Measurements from ENCODE around the gene CCDC171.
"Not testable (repeated sequence)": the region's sequence is repeated elsewhere in the genome, so short reads cannot be mapped to it uniquely, and the experiment has no call there.

The CCDC171 gene

GRCh38 chr9:15570769-15571168 is 17.9 kb downstream of the CCDC171 start:
- no peak for DNase-seq

DNA sequence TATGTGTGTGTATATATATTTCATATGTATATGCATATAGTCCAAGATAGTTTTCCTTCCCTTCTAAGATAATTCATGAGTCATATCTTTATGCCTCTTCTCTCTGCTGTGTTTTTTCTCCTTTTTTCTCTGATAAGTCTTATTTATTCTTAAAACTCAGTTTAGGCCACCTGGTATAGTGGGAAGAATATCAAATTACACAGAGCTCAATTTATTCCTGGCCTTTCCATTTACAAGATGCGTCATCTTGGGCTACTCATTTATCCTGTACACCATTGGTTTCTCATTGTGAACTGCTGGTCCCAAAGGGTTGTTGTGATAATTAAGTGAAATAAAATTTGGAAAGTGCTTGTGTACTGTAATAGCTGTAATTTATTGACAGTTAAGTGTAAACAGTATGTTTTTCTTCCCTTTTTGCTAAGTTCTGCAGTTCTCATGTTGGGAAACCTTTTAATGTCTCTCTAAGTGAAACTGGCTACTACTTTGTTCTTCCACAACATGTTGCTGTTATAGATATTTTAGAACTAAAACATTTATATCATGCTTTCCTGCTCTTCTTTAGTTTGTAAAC is 19.4 kb downstream of the CCDC171 start:
- no peak for DNase-seq

- no peak for DNase-seq
These were observed 23.7 kb downstream of the CCDC171 start for GRCh38 chr9:15576350-15577050.

DNA sequence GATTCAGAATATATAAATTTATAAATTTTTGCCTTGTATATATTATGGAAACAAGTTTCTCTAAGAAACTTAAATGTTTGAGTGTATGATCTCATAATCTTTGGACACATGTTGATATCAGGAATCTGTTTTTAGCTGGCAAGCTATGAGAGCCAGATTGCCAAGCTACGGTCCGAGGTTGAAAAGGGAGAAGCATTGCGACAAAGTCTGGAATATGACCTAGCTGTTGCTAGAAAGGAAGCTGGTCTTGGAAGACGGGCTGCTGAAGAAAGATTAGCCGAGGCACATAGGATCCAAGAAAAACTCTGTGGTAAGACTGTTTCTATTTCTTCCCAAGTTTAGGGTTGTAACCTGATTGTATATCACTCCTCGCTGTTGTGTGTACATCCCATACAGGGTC is 25.9 kb downstream of the CCDC171 start:
- DNase-seq: no peak

- DNase-seq: no peak
These were observed 31.5 kb downstream of the CCDC171 start for GRCh38 chr9:15584379-15584778.

DNA sequence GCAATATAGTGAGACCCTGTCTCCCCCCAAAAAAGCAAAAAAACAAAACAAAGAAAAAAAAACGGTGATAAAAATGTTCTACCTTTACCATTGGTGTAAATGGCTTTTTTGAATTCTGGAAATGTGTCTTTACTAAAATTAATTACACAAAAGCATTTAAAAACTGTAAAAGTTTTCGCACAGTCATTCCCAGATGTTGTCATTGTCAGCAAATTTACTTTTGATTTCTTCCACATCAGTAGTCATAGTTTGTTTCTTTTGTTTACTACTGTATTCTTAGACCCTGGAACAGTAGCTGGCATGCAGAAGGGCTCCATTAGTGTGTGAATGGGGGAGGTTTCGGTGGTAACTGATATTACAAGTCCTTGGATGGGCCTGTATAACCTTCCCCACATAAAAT is 39.5 kb downstream of the CCDC171 start:
- DNase-seq: no peak

- not testable (repeated sequence) for DNase-seq
These were observed 40.1 kb downstream of the CCDC171 start for GRCh38 chr9:15592940-15593339.

GRCh38 chr9:15600666-15601330 is 48.0 kb downstream of the CCDC171 start:
- not testable (repeated sequence) for DNase-seq

GRCh38 chr9:15606643-15607472 is 54.0 kb downstream of the CCDC171 start:
- DNase-seq: no peak

DNA sequence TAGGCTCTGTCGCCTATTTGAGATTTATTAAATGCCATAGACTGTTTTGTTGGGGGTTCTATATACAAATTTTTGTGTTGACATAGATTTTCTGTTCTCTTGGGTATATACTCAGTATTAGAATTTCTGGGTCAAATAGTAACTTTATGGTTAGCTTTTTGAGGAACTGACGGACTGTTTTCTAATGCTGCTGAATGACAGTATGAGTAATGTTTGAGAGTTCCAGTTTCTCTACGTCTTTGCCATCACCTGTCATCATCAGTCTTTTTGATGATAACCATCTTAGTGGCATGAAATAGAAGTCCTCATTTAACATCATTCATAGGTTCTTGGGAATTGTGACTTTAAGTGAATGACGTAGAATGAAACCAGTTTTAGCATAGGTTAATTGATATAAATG is 60.1 kb downstream of the CCDC171 start:
- no peak for DNase-seq

DNA sequence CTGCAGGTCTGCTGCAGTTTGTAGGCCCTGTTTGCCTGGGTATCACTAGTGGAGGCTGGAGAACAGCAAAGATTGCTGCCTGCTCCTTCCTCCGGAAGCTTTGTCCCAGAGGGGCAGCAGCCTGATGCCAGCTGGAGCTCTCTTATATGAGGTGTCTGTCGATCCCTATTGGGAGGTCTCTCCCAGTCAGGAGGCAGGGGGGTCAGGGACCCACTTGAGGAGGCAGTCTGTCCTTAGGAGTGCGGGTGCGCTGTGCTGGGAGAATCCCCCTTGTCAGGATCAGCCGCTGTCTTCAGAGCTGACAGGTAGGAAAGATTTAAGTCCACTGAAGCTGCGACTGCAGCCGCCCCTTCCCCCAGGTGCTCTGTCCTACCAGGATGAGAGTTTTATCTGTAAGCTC is 64.9 kb downstream of the CCDC171 start:
- DNase-seq: no peak

DNA sequence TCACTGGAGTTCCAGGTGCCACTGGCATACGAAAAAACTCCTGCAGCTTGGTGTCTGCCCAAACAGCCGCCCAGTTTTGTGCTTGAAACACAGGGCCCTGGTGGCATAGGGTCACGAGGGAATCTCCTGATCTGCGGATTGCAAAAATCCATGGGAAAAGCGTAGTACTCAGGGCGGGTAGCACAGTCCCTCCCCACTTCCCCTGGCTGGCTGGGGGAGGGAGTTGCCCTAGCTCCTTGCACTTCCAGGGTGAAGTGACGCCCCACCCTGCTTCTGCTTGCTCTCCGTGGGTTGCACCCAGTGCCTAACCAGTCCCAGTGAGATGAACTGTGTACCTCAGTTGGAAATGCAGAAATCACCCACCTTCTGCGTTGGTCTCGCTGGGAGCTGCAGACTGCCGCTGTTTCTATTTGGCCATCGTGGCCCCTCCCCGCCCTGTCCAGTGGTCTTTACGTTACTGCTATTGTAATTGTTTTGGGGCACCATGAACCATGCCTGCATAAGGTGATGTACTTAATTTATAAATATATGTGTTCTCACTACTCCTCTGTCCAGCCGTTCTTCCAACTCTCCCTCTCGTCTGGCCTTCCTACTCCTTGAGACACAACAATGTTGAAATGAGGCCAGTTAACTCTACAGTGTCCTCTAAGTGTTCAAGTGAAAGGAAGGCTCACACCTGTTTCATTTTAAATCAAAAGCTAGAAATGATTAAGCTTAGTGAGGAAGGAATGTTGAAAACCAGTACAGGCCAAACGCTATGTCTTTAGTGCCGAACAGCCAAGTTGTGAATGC is 65.9 kb downstream of the CCDC171 start:
- no peak for DNase-seq

DNA sequence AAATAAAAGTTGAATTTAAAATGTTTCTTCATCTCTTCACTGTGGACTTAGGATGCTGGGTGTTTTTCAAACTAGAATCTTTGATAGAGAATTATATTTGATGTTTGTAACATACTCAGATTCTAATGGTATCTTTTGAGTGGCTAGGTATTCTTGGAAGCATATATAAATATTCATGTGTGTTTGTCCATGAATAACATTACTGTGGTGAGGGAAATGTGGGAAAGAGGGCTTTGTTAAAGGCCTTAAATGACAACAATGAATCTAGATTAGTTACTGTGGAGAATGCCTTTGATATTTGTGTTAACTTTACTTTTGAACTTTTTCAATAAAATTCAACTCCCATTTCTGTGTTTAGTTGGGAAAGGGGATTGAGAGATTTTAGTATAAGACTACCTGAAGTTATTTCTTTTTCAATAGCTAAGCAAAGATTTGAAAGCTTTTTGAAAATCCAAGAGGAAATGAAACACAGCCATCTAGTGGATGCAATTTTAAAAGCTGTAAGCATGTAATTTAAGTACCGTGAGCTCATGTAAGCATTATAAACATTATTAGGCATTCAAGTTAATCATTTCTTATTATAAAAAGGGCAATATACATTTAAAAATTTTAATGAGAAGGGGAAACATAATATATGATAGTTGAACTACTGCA is 69.6 kb downstream of the CCDC171 start:
- DNase-seq: no peak

DNA sequence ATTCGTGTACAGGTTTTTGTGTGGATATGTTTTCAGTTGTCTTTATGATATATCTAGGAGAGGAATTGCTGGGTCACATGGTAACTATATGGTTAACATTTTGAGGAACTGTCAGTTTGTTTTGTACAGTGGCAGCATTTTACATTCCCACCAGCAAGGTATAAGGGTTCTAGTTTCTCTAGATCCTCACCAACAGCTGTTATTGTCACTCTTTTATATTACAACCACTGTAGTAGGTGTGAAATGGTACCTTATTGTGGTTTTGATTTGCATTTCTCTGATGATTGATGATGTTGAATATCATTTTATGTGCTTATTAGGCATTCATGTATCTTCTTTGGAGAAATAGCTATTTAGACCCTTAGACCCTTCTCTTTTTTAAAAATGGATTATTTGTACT is 82.9 kb downstream of the CCDC171 start:
- no peak for DNase-seq

- no peak for DNase-seq
These were observed 87.3 kb downstream of the CCDC171 start for GRCh38 chr9:15640121-15640520.

DNA sequence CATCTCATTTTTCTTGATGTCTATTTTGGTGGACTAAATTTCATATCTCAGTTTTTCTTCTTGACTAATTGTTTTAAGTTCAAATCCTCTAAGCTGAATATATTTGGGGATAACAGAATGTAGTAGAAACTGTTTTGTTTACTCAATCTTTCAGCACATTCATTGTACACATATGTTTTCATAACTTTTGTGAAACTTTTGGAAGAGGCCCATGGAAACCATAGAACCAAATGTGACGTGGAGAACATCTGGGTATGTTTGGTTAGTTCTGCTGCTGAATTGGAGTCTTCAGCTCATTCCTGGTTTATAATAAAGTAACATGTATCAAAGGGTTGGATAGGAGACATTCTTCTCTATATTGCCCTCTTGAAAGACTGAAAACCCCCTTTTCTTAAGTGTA is 88.4 kb downstream of the CCDC171 start:
- no peak for DNase-seq

- DNase-seq: no peak
These were observed 89.6 kb downstream of the CCDC171 start for GRCh38 chr9:15642369-15642962.

DNA sequence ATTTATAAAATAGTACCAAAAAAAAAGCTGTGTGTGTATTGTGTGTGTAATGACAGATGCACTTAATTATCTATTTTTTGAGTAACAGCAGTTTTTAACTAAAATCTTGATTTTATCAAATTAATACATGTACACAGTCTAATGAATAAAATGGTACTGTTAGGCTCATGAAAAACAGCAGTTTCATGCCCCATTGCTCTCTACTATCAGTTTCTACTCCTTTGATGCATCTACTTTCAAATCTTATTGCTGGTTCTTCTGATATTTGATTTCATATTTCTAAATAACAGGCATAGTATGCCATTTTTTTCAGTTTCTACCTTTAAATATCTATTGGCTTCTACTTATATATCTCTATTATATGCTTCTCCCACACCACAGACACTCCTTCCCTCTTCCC is 117.4 kb downstream of the CCDC171 start:
- DNase-seq: no peak

DNA sequence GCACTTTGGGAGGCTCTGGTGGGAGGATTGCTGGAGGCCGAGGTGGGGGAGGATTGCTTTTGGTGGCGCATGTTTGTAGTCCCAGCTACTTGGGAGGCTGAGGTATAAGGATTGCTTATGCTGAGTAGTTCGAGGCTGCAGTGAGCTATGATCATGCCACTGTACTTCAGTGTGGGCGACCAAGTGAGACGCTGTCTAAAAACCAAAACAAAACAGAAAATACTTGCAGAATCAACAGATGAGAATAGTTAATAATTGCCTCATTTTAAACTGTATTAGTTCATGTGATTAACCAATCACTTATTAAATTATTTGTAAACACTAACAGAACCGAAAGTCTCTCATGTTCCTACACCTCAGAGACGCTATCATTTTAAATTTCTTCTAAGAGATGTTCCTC is 118.1 kb downstream of the CCDC171 start:
- DNase-seq: no peak

DNA sequence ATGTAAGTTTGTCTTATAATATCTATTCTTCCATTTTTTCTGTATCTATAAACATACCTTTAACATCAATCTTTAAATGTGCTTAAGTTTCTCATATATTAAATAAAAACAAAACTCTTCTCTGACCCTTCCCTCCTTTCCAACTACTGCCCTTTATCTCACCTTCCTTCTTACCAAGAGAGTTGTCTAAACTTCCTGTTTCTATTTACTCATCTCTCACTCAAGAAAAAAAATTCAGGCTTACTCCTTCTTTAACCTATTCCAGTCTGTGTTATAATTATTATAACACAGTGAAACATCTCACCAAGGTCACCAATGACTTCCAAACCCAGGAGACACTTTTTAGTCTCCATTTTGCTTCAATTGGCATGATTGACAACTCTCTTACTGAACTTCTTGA is 140.9 kb downstream of the CCDC171 start:
- no peak for DNase-seq

DNA sequence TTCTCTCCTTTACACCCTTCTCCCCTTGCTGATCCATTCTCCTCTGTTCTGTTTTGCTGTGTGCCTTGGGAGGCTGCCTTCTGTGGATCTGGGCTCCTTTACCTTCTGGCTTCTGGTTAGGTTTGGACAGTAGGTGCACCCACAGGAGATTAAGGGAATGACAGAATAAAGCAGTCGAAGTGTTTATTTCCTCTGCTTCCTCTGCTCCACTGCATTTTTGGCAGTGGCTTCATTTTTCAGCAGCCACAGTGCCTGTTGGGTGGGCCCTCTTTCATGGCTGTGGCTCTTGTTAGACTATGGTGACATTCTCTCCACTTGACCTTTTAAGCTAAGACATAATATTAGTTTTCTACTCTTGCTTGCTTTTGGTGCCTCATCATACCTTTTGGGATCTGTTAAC is 144.1 kb downstream of the CCDC171 start:
- no peak for DNase-seq

GRCh38 chr9:15697446-15697851 is 144.6 kb downstream of the CCDC171 start:
- peak; percentile 20 for DNase-seq

Measured in activated CD4-positive, alpha-beta T cell treated with anti-CD3 and anti-CD28 coated beads for 48 hours (primary cell).